ENCODE data around the gene TNS1.

- no peak for TF ChIP-seq EZH2 (IDR thresholded peaks at IDR 0.05)
- TF ChIP-seq CTCF (IDR thresholded peaks at IDR 0.05): no peak
These were observed 205.6 kb downstream of the TNS1 start for GRCh38 chr2:217797165-217797564.
